ENCODE data around the gene IRAK1BP1.
A peak's percentile ranks its signal among the peaks of the same experiment; 100 is the strongest.
"Not testable (repeated sequence)": the region's sequence is repeated elsewhere in the genome, so short reads cannot be mapped to it uniquely, and the experiment has no call there.

Gene IRAK1BP1

GRCh38 chr6:78845567-78845966, 21.8 kb upstream of the IRAK1BP1 start:
- in situ Hi-C loops (cut with HindIII; ENCODE audit: low pct_ligation_motif_present, low sequenced_read_pairs), result no loop called here
- Histone ChIP-seq H3K27ac (no peak overlapping the region), H3K27me3 (replicated peaks) (no peaks in the 10 kb centered on the region), H3K36me3 (replicated peaks) (no peaks in the 10 kb centered on the region), H3K4me3 (ENCODE audit: low read depth, low read length) (no peak overlapping the region)
- TF ChIP-seq CTCF (IDR thresholded peaks at IDR 0.05; ENCODE audit: low read depth, low read length, missing control alignments), result no peak
- DNase-seq, result no peak

- TF ChIP-seq CTCF (IDR thresholded peaks at IDR 0.05; ENCODE audit: low read depth, low read length, missing control alignments), result no peak
- H3K4me3 ChIP-seq (ENCODE audit: low read depth, low read length), result no peak overlapping the region
- no peaks in the 10 kb centered on the region for H3K36me3 ChIP-seq (replicated peaks)
- in situ Hi-C loops (cut with HindIII; ENCODE audit: low pct_ligation_motif_present, low sequenced_read_pairs), result no loop called here
- no peak for DNase-seq
- no peak overlapping the region for H3K27ac ChIP-seq
- H3K27me3 ChIP-seq (replicated peaks), result no peaks in the 10 kb centered on the region
These were observed 16.7 kb upstream of the IRAK1BP1 start for GRCh38 chr6:78850621-78851020.

- in situ Hi-C loops (cut with HindIII; ENCODE audit: low pct_ligation_motif_present, low sequenced_read_pairs), result no loop called here
- H3K27ac ChIP-seq, result no peak overlapping the region
These were observed 16.2 kb upstream of the IRAK1BP1 start for GRCh38 chr6:78851156-78851555.

GRCh38 chr6:78854546-78854945, 12.8 kb upstream of the IRAK1BP1 start:
- Histone ChIP-seq H3K4me3 (ENCODE audit: low read depth, low read length) (no peak overlapping the region), H3K36me3 (replicated peaks) (no peaks in the 10 kb centered on the region), H3K27ac (no peak overlapping the region), H3K27me3 (replicated peaks) (no peaks in the 10 kb centered on the region)
- TF ChIP-seq CTCF (IDR thresholded peaks at IDR 0.05; ENCODE audit: low read depth, low read length, missing control alignments), result no peak
- DNase-seq, result no peak
- in situ Hi-C loops (cut with HindIII; ENCODE audit: low pct_ligation_motif_present, low sequenced_read_pairs), result no loop called here

More at GRCh38 chr6:78851156-78851555, 16.2 kb upstream of the IRAK1BP1 start:
- no peak for DNase-seq
- Histone ChIP-seq H3K36me3 (replicated peaks) (no peaks in the 10 kb centered on the region), H3K4me3 (ENCODE audit: low read depth, low read length) (no peak overlapping the region), H3K27me3 (replicated peaks) (no peaks in the 10 kb centered on the region)
- no peak for TF ChIP-seq CTCF (IDR thresholded peaks at IDR 0.05; ENCODE audit: low read depth, low read length, missing control alignments)

- H3K36me3 ChIP-seq (replicated peaks); H3K4me3 ChIP-seq (ENCODE audit: low read depth, low read length); in situ Hi-C loops (cut with HindIII; ENCODE audit: low pct_ligation_motif_present, low sequenced_read_pairs); DNase-seq; H3K27ac ChIP-seq; H3K27me3 ChIP-seq (replicated peaks): not testable (repeated sequence)
These were observed 8.9 kb upstream of the IRAK1BP1 start for GRCh38 chr6:78858339-78858938.

- no peak overlapping the region for H3K4me3 ChIP-seq (ENCODE audit: low read depth, low read length)
- peak; percentile 44 for TF ChIP-seq CTCF (IDR thresholded peaks at IDR 0.05; ENCODE audit: low read depth, low read length, missing control alignments)
- in situ Hi-C loops (cut with HindIII; ENCODE audit: low pct_ligation_motif_present, low sequenced_read_pairs), result no loop called here
- H3K36me3 ChIP-seq (replicated peaks), result no peaks in the 10 kb centered on the region
- H3K27ac ChIP-seq, result no peak overlapping the region
- no peak for DNase-seq
- no peaks in the 10 kb centered on the region for H3K27me3 ChIP-seq (replicated peaks)
These were observed 5.8 kb upstream of the IRAK1BP1 start for GRCh38 chr6:78861509-78861908.
